Thoracic aorta (tissue), 2 donors: ENCODE results near the gene ARMC7. TPM values are rescaled to one million over a fixed set of nuclear protein-coding genes. Genes with fewer than 3 reads are reported as not detected.

ENCODE experiments used
- ATAC-seq: fragments of 150-250 bp; one replicate; pipeline ENCODE4 v1.8.0; 2017; ENCODE audit warnings: low read depth; ENCODE audit not compliant: insufficient number of reproducible peaks, low FRiP score
- DNase-seq: peaks from one replicate; pipeline ENCODE4 v3.0.0-alpha.2; 2020; ENCODE audit warnings: low spot score
- H3K27ac ChIP-seq, 2 donors: fragments of 200-600 bp; sonication (generic); 1 replicate in 1 of 2; 2 replicates in 1 of 2; pipeline ENCODE4 v1.5.1; 2016; ENCODE audit warnings: mild to moderate bottlenecking in 2 of 2, moderate library complexity in 2 of 2
- H3K27me3 ChIP-seq: fragments of 200-600 bp; sonication (generic); replicated peaks from 2 replicates; pipeline ENCODE4 v1.6.0; 2016; ENCODE audit warnings: mild to moderate bottlenecking; ENCODE audit not compliant: insufficient read depth
- H3K36me3 ChIP-seq: fragments of 200-600 bp; sonication (generic); one replicate; pipeline ENCODE4 v1.5.1; 2016
- H3K4me1 ChIP-seq, 2 donors: fragments of 200-600 bp; sonication (generic); 1 replicate in 1 of 2; 2 replicates in 1 of 2; pipeline versions ENCODE4 v1.5.1 to v1.6.0; 2016; ENCODE audit warnings: low read depth in 2 of 2, mild to moderate bottlenecking in 1 of 2; ENCODE audit not compliant: control insufficient read depth in 1 of 2
- H3K4me3 ChIP-seq: fragments of 200-600 bp; sonication (generic); 2 replicates; pipeline ENCODE4 v1.5.1; 2016; ENCODE audit warnings: mild to moderate bottlenecking
- H3K9me3 ChIP-seq: fragments of 200-600 bp; sonication (generic); 2 replicates; pipeline ENCODE4 v1.5.1; 2016
- CTCF ChIP-seq: fragments of 200-600 bp; sonication (generic); IDR thresholded peaks from one replicate; pipeline ENCODE4 v1.5.1; 2019; ENCODE audit warnings: antibody characterized with exemption
- total RNA-seq, 2 donors: library from RNA; depleted of rRNA; stranded (reverse); fragments of >200 nt; gene quantifications; one replicate each; pipeline versions ENCODE4 v1.1.0 to v1.2.3, GENCODE V29; 2016

ARMC7 gene
- total RNA-seq, 2 donors from 2014 or later, result 6.1 to 7.6 TPM

- Histone ChIP-seq H3K9me3 (no peaks in the 10 kb centered on the region), H3K27me3 (no peaks in the 10 kb centered on the region), H3K27ac (peak overlapping the region; percentile 82 to 84), H3K4me3 (peak overlapping the region; percentile 14), H3K4me1 (peaks cover 18 to 28% of the 10 kb centered on the region in 2 donors), H3K36me3 (no peaks in the 10 kb centered on the region)
- no peak for TF ChIP-seq CTCF
- ATAC-seq, result no peak
- DNase-seq, result no peak
Measured at GRCh38 chr17:75078284-75079022, 31.3 kb upstream of the ARMC7 start.

- no peak for ATAC-seq
- no peaks in the 10 kb centered on the region for H3K9me3 ChIP-seq
- no peak for TF ChIP-seq CTCF
- H3K27ac ChIP-seq, result peak overlapping the region; percentile 82 to 84
- no peak overlapping the region for H3K4me3 ChIP-seq
- no peak for DNase-seq
- H3K36me3 ChIP-seq, result no peaks in the 10 kb centered on the region
- no peaks in the 10 kb centered on the region for H3K27me3 ChIP-seq
- peaks cover 18 to 28% of the 10 kb centered on the region in 2 donors for H3K4me1 ChIP-seq
Measured at GRCh38 chr17:75079023-75079373, 30.8 kb upstream of the ARMC7 start.

GRCh38 chr17:75081611-75082540 lies 27.9 kb upstream of the ARMC7 start:
- Histone ChIP-seq H3K4me1 (peaks cover 18 to 28% of the 10 kb centered on the region in 2 donors), H3K9me3 (no peaks in the 10 kb centered on the region), H3K27me3 (no peaks in the 10 kb centered on the region), H3K36me3 (no peaks in the 10 kb centered on the region), H3K27ac (no peak overlapping the region), H3K4me3 (no peak overlapping the region)
- DNase-seq, result no peak
- no peak for ATAC-seq
- TF ChIP-seq CTCF, result no peak

GRCh38 chr17:75082683-75083082 lies 27.1 kb upstream of the ARMC7 start:
- H3K4me1 ChIP-seq, result peaks cover 15 to 28% of the 10 kb centered on the region in 2 donors
- no peak for ATAC-seq
- no peak for DNase-seq
- no peak for TF ChIP-seq CTCF
- H3K4me3 ChIP-seq, result no peak overlapping the region
- H3K36me3 ChIP-seq, result no peaks in the 10 kb centered on the region
- H3K9me3 ChIP-seq, result no peaks in the 10 kb centered on the region
- H3K27ac ChIP-seq, result no peak overlapping the region
- no peaks in the 10 kb centered on the region for H3K27me3 ChIP-seq

GRCh38 chr17:75084039-75084660 lies 25.6 kb upstream of the ARMC7 start:
- H3K36me3 ChIP-seq, result no peaks in the 10 kb centered on the region
- DNase-seq (no peak), ATAC-seq (no peak)
- TF ChIP-seq CTCF, result no peak
- no peak overlapping the region for H3K27ac ChIP-seq
- no peaks in the 10 kb centered on the region for H3K27me3 ChIP-seq
- H3K9me3 ChIP-seq, result no peaks in the 10 kb centered on the region
- H3K4me3 ChIP-seq, result no peak overlapping the region
- peaks cover 7 to 28% of the 10 kb centered on the region in 2 donors for H3K4me1 ChIP-seq
